Mucosa of gallbladder (tissue), 1 donor: ENCODE data around the gene VPS13D. TPM values are rescaled to one million over a fixed set of nuclear protein-coding genes. Genes with fewer than 3 reads are reported as not detected.
A peak's percentile ranks its signal among the peaks of the same experiment; 100 is the strongest.
"Not testable (repeated sequence)": the region's sequence is repeated elsewhere in the genome, so short reads cannot be mapped to it uniquely, and the experiment has no call there.

Experiments
- DNase-seq: peaks from one replicate; pipeline ENCODE4 v3.0.0-alpha.2; 2020; ENCODE audit warnings: low spot score
- total RNA-seq: library from RNA; stranded (reverse); gene quantifications from one replicate; pipeline ENCODE4 v1.2.1, GENCODE V29; 2021
- donor health status: DM: no; HTN: no; CAD: no.

VPS13D gene
- total RNA-seq, 1 donor from 2014 or later = 69.0 TPM

DNA sequence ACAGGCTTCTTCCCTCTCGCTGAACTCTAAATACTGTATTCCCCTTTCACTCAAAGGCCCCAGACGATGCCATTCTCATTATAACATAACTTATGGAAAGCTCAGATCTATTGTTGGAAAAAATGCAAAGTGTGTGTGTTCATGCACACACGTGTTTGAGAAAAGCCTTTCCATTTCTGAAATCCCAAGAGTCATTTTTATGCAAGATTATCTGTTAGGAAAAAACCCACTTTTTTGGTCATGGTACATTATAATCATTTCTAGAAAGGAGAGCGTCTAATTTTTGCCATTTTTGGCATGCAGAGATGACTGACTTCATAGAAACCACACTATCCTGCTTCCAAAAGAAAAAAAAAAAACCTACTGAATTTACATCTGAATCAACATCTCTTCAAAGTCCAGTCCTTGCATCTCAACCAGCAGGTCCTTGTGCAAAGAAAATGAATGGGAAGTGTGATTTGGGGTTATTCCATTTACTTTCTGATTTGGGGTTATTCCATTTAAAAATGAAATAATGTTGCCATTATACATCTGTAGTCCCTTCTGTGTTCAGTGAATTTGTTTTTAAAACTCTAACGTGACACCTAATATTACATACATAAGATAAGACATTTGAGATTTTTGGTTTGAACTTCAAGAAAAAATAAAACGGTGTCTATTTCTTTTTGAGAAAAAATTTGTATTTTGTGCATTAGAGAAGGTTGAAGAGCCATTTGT is 237.9 kb downstream of the VPS13D start:
- DNase-seq = no peak

DNA sequence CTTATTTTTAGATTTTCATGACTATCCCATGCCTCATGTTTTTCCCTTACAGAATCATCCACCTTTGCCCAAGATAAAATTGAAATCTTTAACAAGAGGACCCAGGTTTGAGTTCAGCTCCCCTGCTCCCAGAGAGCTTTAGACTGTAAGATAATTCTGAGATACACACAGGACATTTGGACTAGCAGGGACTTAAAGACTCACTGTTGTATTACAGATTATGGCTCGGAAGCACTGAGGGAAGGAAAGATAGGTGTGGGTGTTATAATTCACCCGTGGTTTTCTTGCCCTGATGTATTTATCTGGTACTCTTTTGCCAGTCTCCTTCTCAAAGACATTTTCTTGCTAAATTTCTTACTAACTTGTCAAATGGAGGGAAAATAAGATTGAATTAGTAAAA is 238.5 kb downstream of the VPS13D start:
- no peak for DNase-seq

DNA sequence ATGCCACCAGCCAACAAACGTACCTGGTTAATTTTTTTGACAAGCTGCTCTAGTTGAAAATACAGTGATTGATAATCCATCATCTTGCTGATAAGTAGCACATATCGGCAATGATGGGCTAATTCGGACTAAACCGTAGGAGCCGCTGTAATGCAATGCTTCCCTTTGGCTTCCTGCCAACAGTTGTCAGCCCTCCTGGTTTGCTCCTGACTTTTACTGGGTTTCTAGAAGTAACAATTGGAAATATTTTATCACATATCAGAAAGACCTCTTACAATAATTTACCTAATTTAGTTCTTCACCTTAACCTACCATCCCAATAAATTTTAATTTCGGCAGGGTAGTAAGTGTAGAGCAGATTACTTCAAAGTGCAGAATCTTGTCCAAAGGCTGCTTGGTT is 239.7 kb downstream of the VPS13D start:
- DNase-seq = no peak

DNA sequence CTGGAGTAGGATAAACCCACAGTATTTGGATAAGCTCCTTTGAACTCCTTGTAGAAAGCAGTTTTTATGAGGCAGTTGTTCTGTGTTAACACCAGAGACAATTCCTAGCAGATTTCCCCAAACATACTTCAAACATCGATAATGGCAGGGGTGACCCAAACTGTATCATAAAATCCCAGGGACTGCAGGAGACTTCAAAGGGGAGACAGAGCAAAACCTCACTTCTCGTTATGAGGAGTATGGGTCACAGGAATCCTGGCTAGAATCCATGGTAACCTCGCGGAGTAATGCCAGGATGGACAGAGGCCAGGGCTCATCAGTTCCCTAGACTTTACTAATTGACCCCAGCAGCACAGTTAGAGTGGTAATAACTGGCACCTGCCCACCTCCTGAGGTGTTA is 240.2 kb downstream of the VPS13D start:
- no peak for DNase-seq

DNA sequence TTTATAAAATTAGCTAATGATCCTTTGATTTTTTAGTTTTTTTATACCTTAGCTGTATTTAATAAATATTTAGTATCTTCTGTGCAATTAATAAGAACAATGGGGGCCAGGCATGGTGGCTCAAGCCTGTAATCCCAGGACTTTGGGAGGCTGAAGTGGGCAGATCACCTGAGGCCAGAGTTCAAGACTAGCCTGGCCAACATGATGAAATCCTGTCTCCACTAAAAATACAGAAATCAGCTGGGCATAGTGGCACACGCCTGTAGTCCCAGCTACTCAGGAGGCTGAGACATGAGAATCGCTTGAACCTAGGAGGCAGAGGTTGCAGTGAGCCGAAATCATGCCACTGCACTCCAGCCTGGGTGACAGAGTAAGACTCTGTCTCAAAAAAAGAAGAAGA is 241.1 kb downstream of the VPS13D start:
- DNase-seq = not testable (repeated sequence)

DNA sequence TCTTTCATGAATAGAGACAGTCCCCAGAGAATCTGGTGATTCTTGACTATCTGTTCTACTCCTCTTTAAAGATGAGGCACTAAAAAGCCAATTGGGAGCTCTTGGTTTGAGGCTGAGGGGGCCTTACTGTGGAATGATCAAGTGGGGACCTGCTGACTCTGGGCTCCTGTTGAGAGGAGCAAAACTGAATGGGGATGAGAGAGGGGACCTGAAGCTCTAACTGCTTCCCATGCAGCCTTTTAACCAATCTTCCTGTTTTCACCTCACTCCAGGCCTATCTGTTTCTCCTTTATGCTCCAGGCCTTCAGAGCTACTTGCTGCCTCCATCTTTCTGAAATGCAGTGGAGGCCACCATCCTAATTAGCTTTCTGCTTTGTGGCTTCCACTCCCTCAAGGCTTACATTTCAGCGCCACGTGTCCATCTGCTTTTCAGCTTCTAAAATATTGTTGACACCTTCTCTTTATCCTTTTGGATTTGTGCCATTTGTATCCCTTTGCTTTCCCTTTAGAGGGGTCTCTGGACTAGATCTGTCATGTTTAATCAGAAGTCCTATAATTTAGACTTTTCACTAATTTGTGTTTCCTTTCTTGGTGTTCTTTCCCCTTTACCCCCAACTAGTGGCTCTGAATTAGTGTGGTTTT is 242.4 kb downstream of the VPS13D start:
- no peak for DNase-seq

DNA sequence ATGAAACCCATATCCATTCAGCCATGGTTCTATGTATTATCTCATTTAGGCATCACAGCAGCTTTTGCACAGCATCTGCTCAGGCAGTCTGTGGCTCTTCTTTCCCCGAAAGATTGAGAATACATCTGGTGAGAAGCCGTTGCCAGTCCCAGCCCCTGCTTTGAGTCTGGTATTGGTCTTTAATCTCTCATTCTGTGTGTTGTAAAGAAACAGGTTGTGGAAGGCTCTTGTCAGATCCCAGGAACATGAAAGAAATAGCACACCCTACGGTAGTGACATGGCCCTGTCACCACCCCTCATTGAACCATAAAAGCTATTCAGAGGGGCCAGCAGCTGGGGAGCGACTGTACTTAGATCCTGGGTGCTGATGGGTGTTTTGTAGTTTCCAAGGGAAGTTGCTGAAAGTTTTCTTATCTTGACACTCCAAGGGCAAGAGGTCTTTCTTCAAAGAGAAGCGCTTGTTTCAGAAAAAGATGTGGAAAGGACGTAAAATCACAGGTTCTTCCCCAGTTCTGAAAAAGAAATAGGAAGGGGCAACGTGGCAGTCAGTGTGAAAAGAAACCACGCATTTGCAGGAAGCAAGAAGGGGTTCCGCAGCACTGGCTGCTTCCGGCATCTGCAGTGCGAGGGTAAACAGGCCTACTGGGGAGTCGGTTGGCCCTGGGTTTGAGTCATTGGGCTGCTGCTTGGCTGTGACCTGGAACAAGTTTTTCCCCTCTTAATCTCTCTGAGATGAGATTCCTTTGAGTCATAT is 243.1 kb downstream of the VPS13D start:
- DNase-seq = no peak

DNA sequence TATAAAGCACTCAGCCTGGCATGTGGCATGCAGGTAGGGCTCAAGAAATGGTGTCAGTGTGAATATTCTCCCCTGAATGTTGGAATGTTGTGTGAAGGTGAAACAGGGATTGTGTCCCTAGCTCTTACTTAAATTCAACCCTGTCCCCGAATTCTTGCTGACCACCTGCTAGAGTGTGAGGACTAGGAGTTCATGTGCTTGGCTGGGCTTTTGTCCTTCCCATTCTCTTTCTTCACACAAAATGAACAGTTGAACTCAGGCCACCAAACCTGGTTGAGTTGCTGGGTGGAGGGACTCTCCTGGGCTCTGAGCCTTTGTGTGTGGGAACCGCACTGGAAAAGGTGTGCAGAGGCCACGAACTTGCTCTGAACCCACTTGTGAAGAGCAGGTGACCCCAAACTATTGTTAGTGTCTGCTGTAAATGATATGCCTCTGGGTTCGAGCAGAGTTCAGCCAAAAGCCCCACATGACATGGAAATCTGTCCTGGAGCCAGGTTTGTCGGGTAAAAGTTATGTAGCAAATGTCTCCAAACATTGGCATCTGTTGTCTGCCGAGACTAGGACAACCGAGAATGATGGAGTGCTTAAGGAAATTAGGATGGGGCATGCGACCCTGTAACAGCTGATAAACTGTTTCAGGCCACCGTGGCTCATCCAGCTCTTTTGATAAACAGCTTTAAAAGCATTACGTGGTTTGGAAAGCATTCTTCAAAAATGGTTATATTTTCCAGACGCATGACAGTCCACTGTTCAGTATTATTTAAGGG is 243.9 kb downstream of the VPS13D start:
- no peak for DNase-seq

DNA sequence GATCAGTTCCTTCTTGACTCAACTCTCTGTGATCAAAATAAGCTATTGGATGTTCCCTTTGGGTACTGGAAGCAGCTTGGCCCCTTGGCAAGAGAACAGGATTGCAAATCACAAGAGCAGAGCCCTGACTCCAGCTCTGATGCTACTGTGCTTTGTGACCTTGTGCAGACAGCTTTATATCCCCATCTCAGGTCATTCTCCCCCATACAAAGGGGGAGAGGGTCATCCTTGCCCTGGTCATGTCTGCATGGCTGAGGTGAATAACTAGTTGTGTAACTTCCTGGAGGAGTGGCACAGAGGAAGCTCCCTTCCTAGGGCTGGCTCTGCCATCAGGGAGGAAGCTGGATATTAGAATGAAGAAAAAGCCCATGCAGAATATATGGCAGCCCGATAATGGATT is 245.3 kb downstream of the VPS13D start:
- no peak for DNase-seq

DNA sequence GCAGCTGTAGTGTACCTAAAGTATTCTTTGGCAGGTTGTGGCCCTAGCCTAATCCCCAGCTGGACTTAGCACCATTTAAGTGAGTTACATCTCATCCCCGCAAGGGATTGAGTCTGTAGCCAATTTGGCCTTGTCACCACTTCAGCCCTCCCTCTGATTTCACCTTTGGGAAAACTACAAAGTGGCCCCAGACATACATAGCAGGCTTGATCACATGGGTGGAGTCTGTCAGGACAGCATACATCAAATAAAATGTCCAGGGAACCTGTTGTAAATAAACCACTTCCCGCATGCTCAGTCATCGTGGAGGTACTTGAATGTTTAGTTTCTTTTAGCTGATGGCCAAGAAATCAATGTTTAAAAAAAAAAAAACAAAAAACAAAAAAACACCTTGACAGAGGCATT is 245.7 kb downstream of the VPS13D start:
- DNase-seq = no peak

DNA sequence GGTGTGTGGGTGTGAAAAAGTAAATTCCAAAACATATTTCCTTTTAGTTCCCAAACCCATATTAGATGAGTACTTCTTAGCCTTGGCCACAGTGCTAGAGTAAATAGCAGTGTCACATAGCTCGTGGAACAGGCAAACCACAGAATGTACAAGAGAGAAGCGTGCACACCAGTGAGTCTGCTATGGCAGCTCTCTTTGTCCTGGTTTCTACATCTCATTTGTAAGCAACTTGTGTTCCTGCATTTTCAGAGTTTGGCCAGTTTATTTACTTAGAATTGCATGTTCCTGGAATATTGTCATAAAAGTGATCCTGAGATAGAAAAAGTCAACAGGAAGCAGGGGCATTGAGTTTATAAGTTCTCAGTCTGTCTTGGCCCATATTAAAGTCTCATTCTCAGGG is 246.1 kb downstream of the VPS13D start:
- no peak for DNase-seq

DNA sequence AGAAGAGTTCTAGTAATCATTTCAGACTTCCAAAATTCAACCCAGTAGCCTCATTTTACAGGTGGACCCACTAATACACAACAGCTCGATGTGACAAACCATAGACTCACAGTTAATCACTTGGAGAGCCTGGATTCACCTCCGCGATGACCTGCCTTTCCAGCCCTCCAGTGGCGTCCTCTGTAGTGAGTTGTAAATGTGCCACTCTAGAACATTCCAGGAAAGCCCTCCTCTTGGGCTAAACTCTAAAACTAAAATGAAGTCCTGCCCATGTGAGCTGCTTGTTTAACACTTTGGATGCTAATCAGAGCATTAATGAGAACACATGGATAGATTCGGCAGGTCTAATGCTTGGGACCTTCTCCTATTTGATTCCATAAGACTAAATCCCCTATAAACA is 247.5 kb downstream of the VPS13D start:
- DNase-seq = no peak

DNA sequence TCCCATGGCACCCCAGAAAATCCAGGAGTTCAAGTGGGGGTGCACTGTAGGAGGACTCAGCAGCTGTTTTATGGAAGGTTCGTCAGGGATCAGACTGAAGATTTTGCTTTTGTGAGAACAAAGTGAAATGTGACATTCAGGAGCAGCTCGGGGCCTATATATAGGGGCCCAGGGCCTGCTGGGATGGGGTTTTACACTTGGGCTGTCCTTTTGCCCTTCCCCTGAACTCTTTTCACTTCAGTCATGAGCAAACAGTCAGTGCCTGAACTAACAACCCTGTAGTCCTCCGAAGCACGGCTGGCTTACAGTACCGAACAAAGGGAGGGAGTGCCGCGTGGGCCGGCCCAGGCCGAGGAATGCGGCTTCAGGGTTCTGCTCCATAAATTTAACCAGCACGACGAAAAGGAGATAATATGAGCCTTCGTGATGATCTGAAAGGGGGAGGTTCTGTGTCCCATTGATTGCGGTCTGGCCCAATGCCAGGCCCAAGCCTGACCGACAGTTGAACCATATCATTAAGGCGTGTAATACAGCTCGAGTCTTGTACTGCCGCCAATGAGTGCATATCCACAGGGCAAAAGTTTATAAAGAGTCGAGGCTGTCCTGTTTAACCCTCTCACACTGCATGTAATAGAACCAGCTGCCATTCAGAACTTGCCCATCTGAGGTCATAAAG is 248.2 kb downstream of the VPS13D start:
- peak; percentile 94 for DNase-seq

DNA sequence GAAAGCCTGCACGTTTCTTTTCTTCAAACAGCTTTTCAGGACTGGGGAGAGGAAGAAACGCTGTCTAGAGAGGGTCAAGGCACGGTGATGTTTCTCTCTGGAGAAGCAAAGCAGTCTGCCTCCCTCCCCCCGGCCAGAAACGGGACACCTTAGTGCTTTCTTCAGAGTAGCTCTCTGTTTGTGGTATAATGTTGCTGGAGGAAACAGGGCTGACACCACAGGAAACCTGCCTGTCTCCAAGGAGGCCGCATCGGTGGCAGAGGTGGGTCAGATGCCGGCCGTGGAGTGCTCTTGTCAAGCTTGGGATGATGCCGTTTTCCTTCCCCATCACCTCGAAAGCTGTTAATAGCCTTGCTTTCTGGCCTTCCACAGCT is 248.8 kb downstream of the VPS13D start:
- no peak for DNase-seq

DNA sequence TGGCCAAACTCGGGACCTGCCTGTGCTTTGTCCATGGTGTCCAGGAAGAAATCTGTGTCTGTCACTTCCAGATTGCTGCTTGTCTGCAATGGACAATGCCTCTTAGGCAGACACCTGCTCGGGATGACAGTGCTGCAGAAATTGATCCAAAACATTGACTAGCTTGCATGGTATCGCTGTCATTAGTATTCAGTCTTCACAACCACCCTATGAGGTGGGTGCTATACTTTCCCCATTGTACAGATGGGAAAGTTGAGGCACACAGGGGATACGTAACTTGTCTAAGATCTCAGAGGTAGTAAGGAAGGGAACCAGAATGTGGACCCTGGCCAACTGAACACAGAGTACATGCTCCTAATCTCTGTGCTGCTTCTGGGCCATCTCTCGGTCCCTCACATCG is 249.5 kb downstream of the VPS13D start:
- DNase-seq = no peak

DNA sequence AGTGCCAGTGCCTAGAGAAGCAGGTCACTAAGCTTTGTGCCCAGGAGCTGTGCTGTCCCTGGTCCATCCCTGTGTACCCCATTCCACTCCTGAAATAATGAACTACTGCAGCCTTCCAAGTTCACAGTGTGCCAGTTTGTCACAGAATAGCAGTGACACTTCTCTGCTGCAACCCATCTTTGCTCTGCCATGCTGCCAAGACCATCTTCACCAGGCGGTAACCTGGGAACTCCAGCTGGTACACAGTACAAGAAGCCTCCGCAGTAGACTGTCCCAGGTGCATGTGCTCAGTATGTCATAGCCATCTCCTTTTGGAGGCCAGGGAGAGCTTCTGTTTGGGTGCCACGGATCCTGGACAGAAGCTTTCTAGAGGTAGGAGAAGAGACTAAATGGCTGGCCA is 250.2 kb downstream of the VPS13D start:
- DNase-seq = no peak

DNA sequence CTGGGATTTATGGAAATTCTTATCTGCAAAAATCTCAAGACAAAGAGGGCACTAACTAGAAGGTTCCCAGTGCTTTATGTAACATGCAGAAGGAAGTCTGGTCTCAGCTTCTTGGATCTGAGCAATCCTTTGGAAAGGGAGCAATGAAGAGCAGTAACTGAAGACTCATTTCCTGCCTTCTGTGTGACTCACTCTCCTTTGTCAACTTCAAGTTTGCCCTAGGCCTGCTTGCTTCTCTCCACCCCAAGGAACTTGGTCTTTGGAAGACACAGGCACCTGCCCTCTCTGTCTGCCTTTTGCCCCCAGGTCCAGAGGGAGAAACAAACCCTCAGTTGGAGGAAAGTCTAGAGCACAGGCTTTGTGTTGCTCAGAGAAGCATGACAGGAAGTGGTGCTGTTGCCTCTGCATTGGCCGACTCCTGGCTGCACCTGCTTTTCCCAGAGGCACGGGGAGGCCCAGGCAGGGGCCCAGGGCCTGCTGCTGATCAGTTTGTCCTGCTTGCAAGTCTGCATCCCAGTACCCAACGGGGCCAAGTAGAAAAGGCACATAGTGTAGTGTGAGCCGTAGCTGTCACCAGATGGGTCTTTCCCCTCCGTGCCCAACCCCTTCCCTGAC is 251.0 kb downstream of the VPS13D start:
- peak; percentile 44 for DNase-seq

DNA sequence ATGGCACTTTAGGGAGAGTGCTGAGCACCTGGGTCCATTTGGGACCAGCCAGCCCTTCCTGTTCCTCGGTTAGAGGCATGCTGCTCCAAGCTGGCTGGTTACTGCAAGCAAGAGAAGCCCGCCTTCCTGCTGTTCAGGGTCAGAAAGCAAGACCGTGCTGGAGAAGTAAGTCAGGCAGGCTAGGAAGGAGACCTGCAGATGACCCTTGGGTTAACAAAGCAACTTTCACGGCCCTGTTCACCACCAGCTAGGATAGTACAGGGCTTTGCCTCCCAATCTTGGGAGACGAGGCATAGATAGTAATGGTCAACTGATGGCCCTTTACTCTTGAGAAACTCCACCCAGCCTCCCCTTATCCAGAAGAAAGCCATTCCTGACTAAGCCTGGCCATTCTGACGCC is 252.1 kb downstream of the VPS13D start:
- DNase-seq = no peak

DNA sequence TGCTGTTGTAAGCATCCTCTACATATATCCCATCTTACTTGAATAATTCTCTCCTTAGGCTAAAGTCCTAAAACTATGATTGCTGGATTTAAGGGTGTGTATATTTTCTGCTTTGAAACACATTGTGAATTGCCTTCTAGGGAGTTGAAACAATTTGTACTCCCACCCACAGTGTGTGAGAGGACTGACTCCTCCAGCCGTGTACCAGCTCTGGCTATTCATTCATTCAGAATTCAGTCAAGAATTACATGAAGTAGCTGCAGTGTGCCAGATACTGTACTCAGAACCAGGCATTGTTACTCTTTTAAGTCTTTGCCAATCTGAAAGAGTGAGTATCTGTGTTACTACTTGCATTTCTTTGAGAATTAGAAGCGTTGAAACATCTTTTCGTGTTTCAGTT is 253.2 kb downstream of the VPS13D start:
- no peak for DNase-seq

DNA sequence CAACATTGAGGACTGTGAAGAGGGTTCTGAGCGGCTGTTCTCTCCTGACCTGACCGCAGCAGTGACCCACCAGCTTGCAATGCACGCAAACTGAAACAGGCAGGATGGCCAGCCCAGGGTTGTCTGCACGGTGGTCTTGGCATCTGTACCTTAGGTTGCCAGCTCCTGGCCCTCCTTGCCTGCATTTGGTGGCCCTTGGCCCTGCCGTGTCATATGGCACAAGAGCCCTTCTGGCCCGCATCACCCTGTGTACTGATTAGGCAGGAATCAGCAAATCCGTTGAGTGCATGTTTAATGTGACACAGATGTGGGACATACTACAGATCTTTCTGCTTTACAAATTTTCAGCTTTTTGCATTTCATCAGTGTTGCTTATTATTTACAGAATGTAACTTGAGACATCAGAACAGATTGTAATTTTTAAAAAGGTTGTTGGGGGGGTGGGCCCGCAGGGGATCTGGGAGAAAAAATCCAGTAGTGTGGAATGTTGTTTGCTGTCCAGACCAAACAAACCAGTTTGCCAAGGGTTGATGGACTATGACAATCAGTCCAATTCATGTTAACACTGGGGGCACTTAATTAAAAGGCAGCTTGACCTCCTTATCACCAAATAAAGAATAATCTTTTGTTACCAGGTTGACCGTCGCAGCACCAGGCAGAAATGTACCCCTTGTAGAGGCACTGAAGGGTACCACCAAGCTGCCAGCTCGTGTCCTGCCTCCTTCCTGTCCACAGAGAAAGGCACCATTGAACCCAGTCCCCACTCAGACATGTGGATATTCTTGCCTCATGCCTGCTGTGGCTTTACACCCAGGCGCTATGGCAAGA is 255.6 kb downstream of the VPS13D start:
- no peak for DNase-seq

DNA sequence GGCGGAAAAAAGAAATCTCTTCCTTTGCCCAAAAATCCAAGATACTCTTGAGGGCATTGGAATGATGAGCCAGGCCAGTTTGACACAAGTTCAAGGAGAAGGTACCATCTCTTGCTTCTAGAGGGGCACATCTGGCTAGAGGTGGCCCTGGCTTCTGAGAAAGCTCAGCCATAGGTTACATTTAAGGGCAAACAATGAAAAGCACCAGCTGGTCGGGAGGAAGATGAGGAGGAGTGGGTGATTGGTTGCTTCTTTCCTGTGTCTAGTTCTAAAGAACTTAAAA is 256.2 kb downstream of the VPS13D start:
- no peak for DNase-seq
